ENCODE data around the gene ZRANB1.

Gene ZRANB1

GRCh38 chr10:124997306-124997705 is 55.4 kb downstream of the ZRANB1 start:
- H3K4me1 ChIP-seq (ENCODE audit: insufficient read depth, poor library complexity, severe bottlenecking), result peaks cover 10% of the 10 kb centered on the region
- TF ChIP-seq, protein P1, sequence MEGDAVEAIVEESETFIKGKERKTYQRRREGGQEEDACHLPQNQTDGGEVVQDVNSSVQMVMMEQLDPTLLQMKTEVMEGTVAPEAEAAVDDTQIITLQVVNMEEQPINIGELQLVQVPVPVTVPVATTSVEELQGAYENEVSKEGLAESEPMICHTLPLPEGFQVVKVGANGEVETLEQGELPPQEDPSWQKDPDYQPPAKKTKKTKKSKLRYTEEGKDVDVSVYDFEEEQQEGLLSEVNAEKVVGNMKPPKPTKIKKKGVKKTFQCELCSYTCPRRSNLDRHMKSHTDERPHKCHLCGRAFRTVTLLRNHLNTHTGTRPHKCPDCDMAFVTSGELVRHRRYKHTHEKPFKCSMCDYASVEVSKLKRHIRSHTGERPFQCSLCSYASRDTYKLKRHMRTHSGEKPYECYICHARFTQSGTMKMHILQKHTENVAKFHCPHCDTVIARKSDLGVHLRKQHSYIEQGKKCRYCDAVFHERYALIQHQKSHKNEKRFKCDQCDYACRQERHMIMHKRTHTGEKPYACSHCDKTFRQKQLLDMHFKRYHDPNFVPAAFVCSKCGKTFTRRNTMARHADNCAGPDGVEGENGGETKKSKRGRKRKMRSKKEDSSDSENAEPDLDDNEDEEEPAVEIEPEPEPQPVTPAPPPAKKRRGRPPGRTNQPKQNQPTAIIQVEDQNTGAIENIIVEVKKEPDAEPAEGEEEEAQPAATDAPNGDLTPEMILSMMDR (IDR thresholded peaks at IDR 0.05; ENCODE audit: poor library complexity, severe bottlenecking), result no peak
- no peaks in the 10 kb centered on the region for H3K9me3 ChIP-seq (ENCODE audit: severe bottlenecking)
- ATAC-seq (ENCODE audit: low read depth) (no peak), DNase-seq (ENCODE audit: low spot score) (no peak)
- H3K27me3 ChIP-seq (ENCODE audit: insufficient read depth, poor library complexity, severe bottlenecking), result no peaks in the 10 kb centered on the region
- no peak overlapping the region for H3K4me3 ChIP-seq (ENCODE audit: severe bottlenecking)
- peaks cover 96% of the 10 kb centered on the region for H3K36me3 ChIP-seq (ENCODE audit: low read depth)
- H3K27ac ChIP-seq (ENCODE audit: poor library complexity, severe bottlenecking), result no peak overlapping the region

- ATAC-seq (ENCODE audit: low read depth), result no peak
- Histone ChIP-seq H3K4me1 (ENCODE audit: insufficient read depth, poor library complexity, severe bottlenecking) (peaks cover 13% of the 10 kb centered on the region), H3K4me3 (ENCODE audit: severe bottlenecking) (no peak overlapping the region), H3K27me3 (ENCODE audit: insufficient read depth, poor library complexity, severe bottlenecking) (no peaks in the 10 kb centered on the region), H3K27ac (ENCODE audit: poor library complexity, severe bottlenecking) (no peak overlapping the region), H3K9me3 (ENCODE audit: severe bottlenecking) (no peaks in the 10 kb centered on the region), H3K36me3 (ENCODE audit: low read depth) (peaks cover 96% of the 10 kb centered on the region)
- TF ChIP-seq, protein P1 (IDR thresholded peaks at IDR 0.05; ENCODE audit: poor library complexity, severe bottlenecking), result no peak
- DNase-seq (ENCODE audit: low spot score), result no peak
Observed at GRCh38 chr10:124997771-124998623, 56.1 kb downstream of the ZRANB1 start.

DNA sequence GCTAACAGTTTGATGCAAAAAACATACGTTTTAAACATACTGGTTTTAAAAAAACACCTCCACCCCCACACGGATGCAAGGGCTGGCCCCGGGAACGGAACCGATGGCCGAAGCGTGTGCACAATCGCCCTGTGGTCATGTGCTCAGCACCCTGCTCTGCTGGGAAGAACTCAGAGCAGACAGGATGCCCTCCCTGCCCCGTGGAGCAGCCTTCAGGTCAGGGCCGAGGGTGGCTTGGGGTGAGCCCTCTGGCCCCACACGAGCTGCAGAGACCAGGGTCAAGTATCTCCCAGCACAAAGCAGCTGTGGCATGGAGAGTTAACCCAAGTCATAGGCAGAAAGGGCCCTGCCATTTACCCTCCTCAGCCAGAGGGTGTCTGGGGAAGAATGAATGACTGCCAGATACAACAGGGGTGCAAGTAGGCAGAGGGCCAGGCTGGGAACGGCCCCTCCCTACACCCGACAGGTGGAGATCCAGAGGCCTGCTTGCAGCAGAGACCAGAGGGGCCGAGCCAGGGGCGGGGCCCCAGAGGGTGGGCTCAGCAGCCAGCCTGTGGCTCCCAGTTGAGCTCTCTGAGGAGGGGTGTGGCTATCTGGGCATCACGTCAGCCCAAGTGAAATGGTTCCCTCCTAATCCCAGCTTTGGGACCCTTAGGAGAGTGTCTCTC is 56.8 kb downstream of the ZRANB1 start:
- H3K36me3 ChIP-seq (ENCODE audit: low read depth), result peaks cover 91% of the 10 kb centered on the region
- H3K27me3 ChIP-seq (ENCODE audit: insufficient read depth, poor library complexity, severe bottlenecking), result no peaks in the 10 kb centered on the region
- peaks cover 13% of the 10 kb centered on the region for H3K4me1 ChIP-seq (ENCODE audit: insufficient read depth, poor library complexity, severe bottlenecking)
- no peak overlapping the region for H3K27ac ChIP-seq (ENCODE audit: poor library complexity, severe bottlenecking)
- DNase-seq (ENCODE audit: low spot score) (no peak), ATAC-seq (ENCODE audit: low read depth) (no peak)
- no peaks in the 10 kb centered on the region for H3K9me3 ChIP-seq (ENCODE audit: severe bottlenecking)
- H3K4me3 ChIP-seq (ENCODE audit: severe bottlenecking), result no peak overlapping the region
- TF ChIP-seq, protein P1 (IDR thresholded peaks at IDR 0.05; ENCODE audit: poor library complexity, severe bottlenecking), result no peak

- Histone ChIP-seq H3K9me3 (ENCODE audit: severe bottlenecking) (no peaks in the 10 kb centered on the region), H3K36me3 (ENCODE audit: low read depth) (peaks cover 89% of the 10 kb centered on the region), H3K27me3 (ENCODE audit: insufficient read depth, poor library complexity, severe bottlenecking) (no peaks in the 10 kb centered on the region), H3K4me3 (ENCODE audit: severe bottlenecking) (no peak overlapping the region), H3K4me1 (ENCODE audit: insufficient read depth, poor library complexity, severe bottlenecking) (peaks cover 13% of the 10 kb centered on the region), H3K27ac (ENCODE audit: poor library complexity, severe bottlenecking) (no peak overlapping the region)
- DNase-seq (ENCODE audit: low spot score) (peak; percentile 51), ATAC-seq (ENCODE audit: low read depth) (no peak)
- TF ChIP-seq, protein P1 (IDR thresholded peaks at IDR 0.05; ENCODE audit: poor library complexity, severe bottlenecking), result no peak
Observed at GRCh38 chr10:124999433-125000365, 57.8 kb downstream of the ZRANB1 start.
